Memory B cell (primary cell): Measurements from ENCODE around the gene MBOAT2.

Source experiments
- ATAC-seq: fragments of 150-1000 bp; cut with Tn5 transposase; 2 replicates; pipeline ENCODE4 v1.10.0; 2021; ENCODE audit warnings: low read depth, mild to moderate bottlenecking, moderate library complexity
- DNase-seq, 2 donors: peaks; one replicate each; pipeline ENCODE4 v3.0.0; 2022; ENCODE audit warnings: low spot score in 2 of 2
- H3K27ac Mint-ChIP-seq: one replicate; pipeline ENCODE4 v1.8.0; 2022; ENCODE audit warnings: mild to moderate bottlenecking, moderate library complexity, mixed read lengths
- H3K27me3 Mint-ChIP-seq: one replicate; pipeline ENCODE4 v1.8.0; 2022; ENCODE audit warnings: mixed read lengths
- H3K36me3 Mint-ChIP-seq: one replicate; pipeline ENCODE4 v1.8.0; 2022; ENCODE audit warnings: mild to moderate bottlenecking, mixed read lengths
- H3K4me1 Mint-ChIP-seq: one replicate; pipeline ENCODE4 v1.8.0; 2022; ENCODE audit warnings: mixed read lengths
- H3K4me3 Mint-ChIP-seq: one replicate; pipeline ENCODE4 v1.8.0; 2022; ENCODE audit warnings: mild to moderate bottlenecking, moderate library complexity, mixed read lengths
- H3K9me3 Mint-ChIP-seq: one replicate; pipeline ENCODE4 v1.8.0; 2022; ENCODE audit warnings: mixed read lengths

The MBOAT2 gene

GRCh38 chr2:8831516-8831915, 172.0 kb downstream of the MBOAT2 start:
- Mint-ChIP-seq H3K36me3 (peaks cover 16% of the 10 kb centered on the region), H3K9me3 (no peaks in the 10 kb centered on the region), H3K4me3 (no peak overlapping the region), H3K27me3 (no peaks in the 10 kb centered on the region), H3K27ac (no peak overlapping the region), H3K4me1 (peaks cover 54% of the 10 kb centered on the region)
- no peak for DNase-seq
- no peak for ATAC-seq

DNA sequence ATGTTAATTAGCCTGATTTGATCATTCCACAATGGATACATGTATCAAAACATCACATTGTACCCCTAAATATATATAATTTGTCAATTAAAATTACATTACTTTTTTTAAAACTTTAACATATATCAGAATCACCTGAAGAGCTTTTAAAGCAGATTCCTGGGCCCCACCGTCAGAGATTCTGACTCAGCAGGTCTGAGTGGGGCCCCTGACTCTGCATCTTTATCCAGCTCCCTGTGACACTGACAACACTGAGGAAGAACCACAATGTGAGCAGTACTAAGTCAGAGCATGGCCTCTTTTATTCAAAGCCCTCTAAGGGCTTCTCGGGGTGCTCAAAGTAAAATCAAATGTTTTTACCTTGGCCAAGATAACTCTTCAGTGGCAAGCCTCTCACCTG, 175.8 kb downstream of the MBOAT2 start:
- Mint-ChIP-seq H3K9me3 (no peaks in the 10 kb centered on the region), H3K27me3 (no peaks in the 10 kb centered on the region), H3K4me1 (peaks cover 32% of the 10 kb centered on the region), H3K36me3 (peaks cover 18% of the 10 kb centered on the region), H3K27ac (no peak overlapping the region), H3K4me3 (no peak overlapping the region)
- DNase-seq, result no peak
- ATAC-seq, result no peak

DNA sequence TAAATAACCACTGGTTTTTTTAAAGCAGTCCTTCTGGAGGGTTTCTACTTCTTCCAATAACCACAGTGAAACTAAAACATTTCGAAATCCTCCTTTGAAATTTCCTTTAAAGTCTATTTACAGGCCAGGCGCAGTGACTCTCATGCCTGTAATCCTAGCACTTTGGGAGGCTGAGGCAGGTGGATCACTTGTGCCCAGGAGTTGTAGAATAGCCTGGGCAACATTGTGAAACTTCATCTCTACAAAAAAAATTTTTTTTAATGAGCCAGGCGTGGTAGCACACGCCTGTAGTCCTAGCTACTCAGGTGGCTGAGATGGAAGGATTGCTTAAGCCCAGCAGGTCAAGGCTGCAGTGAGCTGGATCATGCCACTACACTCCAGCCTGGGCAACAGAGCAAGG, 181.3 kb downstream of the MBOAT2 start:
- DNase-seq (no peak), ATAC-seq (no peak)
- peaks cover 13% of the 10 kb centered on the region for H3K36me3 Mint-ChIP-seq
- peaks cover 2% of the 10 kb centered on the region for H3K4me1 Mint-ChIP-seq
- no peaks in the 10 kb centered on the region for H3K27me3 Mint-ChIP-seq
- H3K4me3 Mint-ChIP-seq, result no peak overlapping the region
- no peaks in the 10 kb centered on the region for H3K9me3 Mint-ChIP-seq
- H3K27ac Mint-ChIP-seq, result no peak overlapping the region

GRCh38 chr2:8821276-8822217, 181.9 kb downstream of the MBOAT2 start:
- ATAC-seq (no peak), DNase-seq (no peak)
- H3K27ac Mint-ChIP-seq, result no peak overlapping the region
- H3K36me3 Mint-ChIP-seq, result peaks cover 16% of the 10 kb centered on the region
- no peaks in the 10 kb centered on the region for H3K27me3 Mint-ChIP-seq
- no peak overlapping the region for H3K4me3 Mint-ChIP-seq
- no peaks in the 10 kb centered on the region for H3K4me1 Mint-ChIP-seq
- no peaks in the 10 kb centered on the region for H3K9me3 Mint-ChIP-seq

DNA sequence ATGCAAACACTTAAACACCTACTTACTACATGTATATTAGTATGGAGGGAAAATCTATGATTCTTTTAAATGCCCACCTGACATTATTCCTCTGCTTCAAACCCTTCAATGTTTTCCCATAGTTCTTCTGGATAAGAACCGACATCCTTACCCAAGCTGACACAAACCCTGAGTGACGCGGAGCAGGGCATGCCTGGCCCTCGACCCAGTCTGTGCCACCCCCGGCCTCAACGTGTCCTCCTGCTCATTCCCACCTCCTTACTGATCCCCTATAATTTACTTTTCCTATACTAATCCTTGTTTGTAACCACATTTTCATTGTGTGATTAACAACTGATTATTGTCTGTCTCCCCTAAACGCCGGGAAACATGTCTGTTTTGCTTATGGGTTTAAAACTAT, 183.5 kb downstream of the MBOAT2 start:
- Mint-ChIP-seq H3K27ac (no peak overlapping the region), H3K27me3 (no peaks in the 10 kb centered on the region), H3K36me3 (peaks cover 18% of the 10 kb centered on the region), H3K9me3 (no peaks in the 10 kb centered on the region), H3K4me1 (no peaks in the 10 kb centered on the region), H3K4me3 (no peak overlapping the region)
- DNase-seq (no peak), ATAC-seq (no peak)

GRCh38 chr2:8819194-8819593, 184.3 kb downstream of the MBOAT2 start:
- no peak overlapping the region for H3K4me3 Mint-ChIP-seq
- H3K9me3 Mint-ChIP-seq, result no peaks in the 10 kb centered on the region
- peaks cover 15% of the 10 kb centered on the region for H3K36me3 Mint-ChIP-seq
- H3K4me1 Mint-ChIP-seq, result no peaks in the 10 kb centered on the region
- H3K27me3 Mint-ChIP-seq, result no peaks in the 10 kb centered on the region
- no peak for ATAC-seq
- DNase-seq, result no peak
- no peak overlapping the region for H3K27ac Mint-ChIP-seq

- H3K4me3 Mint-ChIP-seq, result no peak overlapping the region
- no peak overlapping the region for H3K27ac Mint-ChIP-seq
- DNase-seq, result no peak
- H3K9me3 Mint-ChIP-seq, result no peaks in the 10 kb centered on the region
- no peaks in the 10 kb centered on the region for H3K27me3 Mint-ChIP-seq
- peaks cover 17% of the 10 kb centered on the region for H3K36me3 Mint-ChIP-seq
- H3K4me1 Mint-ChIP-seq, result no peaks in the 10 kb centered on the region
- no peak for ATAC-seq
Measured at GRCh38 chr2:8817221-8817620, 186.3 kb downstream of the MBOAT2 start.

DNA sequence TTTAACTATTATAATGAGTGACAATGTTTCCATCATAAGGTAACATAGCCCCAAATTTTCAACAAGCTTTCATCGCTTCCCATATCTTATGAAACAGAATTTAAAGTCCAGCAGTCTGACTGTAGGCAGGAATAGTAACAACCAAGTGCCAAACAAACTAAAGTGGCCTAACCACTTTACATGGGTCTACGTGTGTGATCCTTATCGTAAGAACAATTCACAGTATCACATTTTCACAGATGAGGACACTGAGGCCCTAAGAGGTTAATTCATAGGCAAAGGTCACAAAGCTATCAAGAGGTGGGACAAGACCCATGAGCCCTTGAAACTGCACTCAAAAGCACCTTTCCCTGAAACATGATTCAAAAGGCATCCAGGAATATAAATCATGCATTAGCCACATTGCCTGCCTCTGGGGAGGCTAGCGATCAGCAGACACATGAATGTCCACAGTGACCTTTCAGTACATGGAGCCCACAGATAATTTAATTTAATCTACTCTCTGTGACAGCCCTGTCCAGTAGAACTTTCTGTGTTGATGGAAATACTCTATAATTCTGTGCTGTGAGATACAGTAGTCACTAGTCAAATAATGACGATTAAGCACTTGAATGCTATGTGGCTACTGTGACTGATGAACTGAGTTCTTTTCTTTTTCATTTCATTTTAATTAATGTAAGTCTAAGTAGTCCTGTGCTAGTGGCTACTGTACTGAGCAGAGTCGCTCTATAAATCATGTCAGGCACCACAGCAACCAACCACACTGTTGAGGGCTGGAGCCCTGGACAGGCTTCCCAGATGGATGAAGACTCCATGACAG, 196.4 kb downstream of the MBOAT2 start:
- Mint-ChIP-seq H3K4me1 (no peaks in the 10 kb centered on the region), H3K27ac (no peak overlapping the region), H3K4me3 (no peak overlapping the region), H3K9me3 (no peaks in the 10 kb centered on the region), H3K27me3 (no peaks in the 10 kb centered on the region), H3K36me3 (peaks cover 43% of the 10 kb centered on the region)
- ATAC-seq (no peak), DNase-seq (no peak)

- Mint-ChIP-seq H3K36me3 (peaks cover 43% of the 10 kb centered on the region), H3K9me3 (no peaks in the 10 kb centered on the region), H3K4me3 (no peak overlapping the region), H3K27me3 (no peaks in the 10 kb centered on the region), H3K4me1 (no peaks in the 10 kb centered on the region), H3K27ac (no peak overlapping the region)
- ATAC-seq (no peak), DNase-seq (no peak)
Measured at GRCh38 chr2:8805278-8806210, 197.9 kb downstream of the MBOAT2 start.

DNA sequence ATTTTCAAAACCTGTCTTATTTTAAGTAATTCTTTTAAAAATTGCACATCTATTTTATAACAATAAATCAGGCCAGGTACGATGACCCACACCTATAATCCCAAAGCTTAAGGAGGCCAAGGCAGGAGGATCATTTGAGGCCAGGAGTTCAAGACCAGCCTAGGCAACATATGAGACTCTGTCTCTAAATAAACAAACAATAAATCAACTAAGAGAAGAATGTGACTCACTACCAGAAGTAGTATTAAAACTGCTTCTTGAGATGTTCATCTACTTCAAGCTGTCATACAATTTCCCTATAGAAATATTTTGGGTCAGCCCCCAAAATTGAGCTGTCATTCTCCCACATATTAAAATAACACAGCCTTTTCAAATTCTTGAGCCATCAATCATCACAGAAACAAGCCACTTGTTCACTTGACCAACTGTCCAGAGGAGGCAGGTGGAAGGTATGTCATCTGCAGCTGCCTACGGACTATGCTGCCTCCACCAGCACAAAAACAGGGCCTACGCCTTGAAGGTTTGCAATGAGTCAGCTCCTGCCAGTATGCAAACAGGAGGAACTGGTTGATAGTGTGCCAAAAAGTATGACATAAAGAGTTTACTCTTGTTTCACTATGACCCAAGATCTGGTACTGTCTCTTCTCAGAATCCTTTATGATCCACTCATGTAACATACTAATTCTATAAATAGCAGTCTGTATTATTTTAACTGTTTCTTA, 199.7 kb downstream of the MBOAT2 start:
- H3K27ac Mint-ChIP-seq, result no peak overlapping the region
- DNase-seq, result no peak
- H3K36me3 Mint-ChIP-seq, result peaks cover 43% of the 10 kb centered on the region
- no peak overlapping the region for H3K4me3 Mint-ChIP-seq
- peaks cover 2% of the 10 kb centered on the region for H3K4me1 Mint-ChIP-seq
- no peak for ATAC-seq
- H3K9me3 Mint-ChIP-seq, result no peaks in the 10 kb centered on the region
- H3K27me3 Mint-ChIP-seq, result no peaks in the 10 kb centered on the region

GRCh38 chr2:8802741-8803140, 200.7 kb downstream of the MBOAT2 start:
- H3K4me3 Mint-ChIP-seq, result no peak overlapping the region
- H3K27me3 Mint-ChIP-seq, result no peaks in the 10 kb centered on the region
- H3K9me3 Mint-ChIP-seq, result no peaks in the 10 kb centered on the region
- no peak overlapping the region for H3K27ac Mint-ChIP-seq
- H3K36me3 Mint-ChIP-seq, result peaks cover 41% of the 10 kb centered on the region
- no peak for ATAC-seq
- peaks cover 2% of the 10 kb centered on the region for H3K4me1 Mint-ChIP-seq
- DNase-seq, result no peak
